H1 (cell line): ENCODE results near the gene FXYD3. TPM values are rescaled to one million over a fixed set of nuclear protein-coding genes. Genes with fewer than 3 reads are reported as not detected.

Source experiments
- CTCF ChIA-PET: fragments of 300-600 bp; sonication (Branson Sonifier 250); formaldehyde crosslinking; loops from one replicate; lab custom pipeline; 2021; ENCODE audit not compliant: partially characterized antibody; lab: Charles Lee
- POLR2A ChIA-PET: fragments of 300-600 bp; sonication (Branson Sonifier 250); formaldehyde crosslinking; loops from one replicate; lab custom pipeline; 2021; ENCODE audit warnings: inconsistent platforms; ENCODE audit not compliant: partially characterized antibody; lab: Charles Lee
- DNase-seq, 2 experiments: peaks; one replicate each; pipeline versions ENCODE4 v3.0.0 to v3.0.0-alpha.2; 2010 to 2022; ENCODE audit warnings: low spot score in 2 of 2, low read depth in 1 of 2, mixed read lengths in 1 of 2
- FAIRE-seq: peaks from 2 replicates; lab custom pipeline; 2011; peaks lifted over from hg19 to GRCh38; lab: Jason Lieb, UNC
- H2AFZ ChIP-seq: 2 replicates; pipeline ENCODE4 v1.8.1; 2012; ENCODE audit warnings: low read length, inconsistent platforms
- H2AK5ac ChIP-seq: 2 replicates; pipeline ENCODE4 v1.6.1; 2013; ENCODE audit warnings: low read depth, low read length
- H2BK120ac ChIP-seq: replicated peaks from 2 replicates; pipeline ENCODE3; 2013; ENCODE audit warnings: low read depth, low read length, inconsistent platforms
- H2BK12ac ChIP-seq: 2 replicates; pipeline ENCODE4 v1.6.1; 2013; ENCODE audit warnings: low read depth, low read length
- H2BK15ac ChIP-seq: 2 replicates; pipeline ENCODE4 v1.6.1; 2013; ENCODE audit warnings: low read length
- H2BK20ac ChIP-seq: 2 replicates; pipeline ENCODE4 v1.6.1; 2013; ENCODE audit warnings: low read length
- H2BK5ac ChIP-seq: 2 replicates; pipeline ENCODE4 v1.6.1; 2013; ENCODE audit warnings: low read depth, low read length
- H3K14ac ChIP-seq: 2 replicates; pipeline ENCODE4 v1.6.1; 2013; ENCODE audit warnings: inconsistent platforms; ENCODE audit not compliant: insufficient read length
- H3K18ac ChIP-seq: 2 replicates; pipeline ENCODE4 v1.6.1; 2013; ENCODE audit warnings: low read length; ENCODE audit errors: extremely low read depth
- H3K23ac ChIP-seq: 2 replicates; pipeline ENCODE4 v1.6.1; 2013; ENCODE audit warnings: inconsistent platforms; ENCODE audit not compliant: insufficient read length
- H3K23me2 ChIP-seq: 2 replicates; pipeline ENCODE4 v1.6.1; 2013; ENCODE audit warnings: low read depth, low read length
- H3K27ac ChIP-seq: 2 replicates; pipeline ENCODE4 v1.6.1; 2011; ENCODE audit warnings: low read depth, low read length, inconsistent platforms
- H3K27me3 ChIP-seq, 4 experiments: replicated peaks in 1 of 4; 1 replicate in 1 of 4; 2 replicates in 3 of 4; pipeline versions ENCODE4 v1.6.1 to v1.8.1; 2011 to 2013; ENCODE audit warnings: low read length in 3 of 4, mild to moderate bottlenecking in 3 of 4, inconsistent platforms in 2 of 4, mixed read lengths in 2 of 4, moderate library complexity in 1 of 4; ENCODE audit not compliant: control insufficient read depth in 3 of 4, insufficient read depth in 3 of 4; ENCODE audit errors: extremely low read depth in 1 of 4
- H3K36me3 ChIP-seq, 4 experiments: 2 replicates each; pipeline versions ENCODE4 v1.6.1 to v1.8.1; 2011 to 2013; ENCODE audit warnings: mild to moderate bottlenecking in 4 of 4, low read length in 3 of 4, moderate library complexity in 2 of 4, control low read depth in 1 of 4, inconsistent platforms in 1 of 4; ENCODE audit not compliant: insufficient read depth in 4 of 4, control insufficient read depth in 2 of 4
- H3K4ac ChIP-seq: replicated peaks from 2 replicates; pipeline ENCODE3; 2013; ENCODE audit warnings: low read length, low read depth, mixed read lengths, inconsistent platforms; ENCODE audit not compliant: insufficient read length
- H3K4me1 ChIP-seq, 4 experiments: replicated peaks in 1 of 4; 1 replicate in 1 of 4; 2 replicates in 3 of 4; pipeline versions ENCODE4 v1.6.1 to v1.8.1; 2011 to 2013; ENCODE audit warnings: low read length in 3 of 4, inconsistent platforms in 2 of 4, mixed read lengths in 1 of 4; ENCODE audit not compliant: insufficient read depth in 4 of 4, control insufficient read depth in 3 of 4
- H3K4me2 ChIP-seq, 2 experiments: 2 replicates each; pipeline versions ENCODE4 v1.6.1 to v1.8.1; 2011 to 2013; ENCODE audit warnings: low read depth in 2 of 2, low read length in 2 of 2, control low read depth in 1 of 2, inconsistent platforms in 1 of 2, mild to moderate bottlenecking in 1 of 2; ENCODE audit not compliant: insufficient read depth in 1 of 2
- H3K4me3 ChIP-seq, 4 experiments: fragments of 200-600, 300-600 bp in 1 of 4; sonication (generic), shearing (Covaris generic), sonication (Bioruptor Twin) in 1 of 4; 2 replicates each; pipeline versions ENCODE4 v1.5.1 to v1.8.1; 2011 to 2016; ENCODE audit warnings: low read length in 4 of 4, low read depth in 3 of 4, control low read depth in 2 of 4, inconsistent platforms in 2 of 4, mild to moderate bottlenecking in 2 of 4, mixed read lengths in 1 of 4, moderate library complexity in 1 of 4; ENCODE audit not compliant: insufficient read depth in 2 of 4; ENCODE audit errors: extremely low read depth in 1 of 4
- H3K56ac ChIP-seq: replicated peaks from 2 replicates; pipeline ENCODE3; 2013; ENCODE audit warnings: low read depth, mild to moderate bottlenecking, mixed read lengths, low read length, inconsistent platforms; ENCODE audit not compliant: insufficient read length
- H3K79me1 ChIP-seq: 2 replicates; pipeline ENCODE4 v1.6.1; 2013; ENCODE audit warnings: low read depth, low read length, control low read depth
- H3K79me2 ChIP-seq, 2 experiments: 2 replicates each; pipeline versions ENCODE4 v1.6.1 to v1.8.1; 2012 to 2013; ENCODE audit warnings: low read length in 2 of 2, mild to moderate bottlenecking in 2 of 2, inconsistent platforms in 1 of 2; ENCODE audit not compliant: insufficient read depth in 2 of 2, control insufficient read depth in 1 of 2
- H3K9ac ChIP-seq, 4 experiments: replicated peaks in 1 of 4; 1 replicate in 1 of 4; 2 replicates in 3 of 4; pipeline versions ENCODE4 v1.6.1 to v1.8.1; 2011 to 2013; ENCODE audit warnings: low read depth in 3 of 4, low read length in 3 of 4, control low read depth in 2 of 4, mild to moderate bottlenecking in 2 of 4, moderate library complexity in 2 of 4, inconsistent platforms in 1 of 4; ENCODE audit errors: extremely low read depth in 1 of 4
- H3K9me3 ChIP-seq, 2 experiments: 2 replicates each; pipeline versions ENCODE4 v1.6.1 to v1.8.1; 2012 to 2013; ENCODE audit warnings: mild to moderate bottlenecking in 2 of 2, moderate library complexity in 2 of 2, control low read depth in 1 of 2, inconsistent platforms in 1 of 2, low read depth in 1 of 2, low read length in 1 of 2, mixed read lengths in 1 of 2; ENCODE audit not compliant: insufficient read depth in 2 of 2
- H4K20me1 ChIP-seq, 2 experiments: replicated peaks in 1 of 2; 2 replicates each; pipeline versions ENCODE3 to v1.8.1; 2011 to 2013; ENCODE audit warnings: inconsistent platforms in 2 of 2, low read length in 2 of 2, mild to moderate bottlenecking in 1 of 2; ENCODE audit not compliant: insufficient read depth in 2 of 2, control insufficient read depth in 1 of 2
- H4K5ac ChIP-seq: 2 replicates; pipeline ENCODE4 v1.6.1; 2013; ENCODE audit warnings: low read length, low read depth, mixed read lengths, inconsistent platforms; ENCODE audit not compliant: insufficient read length
- H4K8ac ChIP-seq: 2 replicates; pipeline ENCODE4 v1.8.0; 2013; ENCODE audit warnings: mild to moderate bottlenecking, moderate library complexity, low read length, inconsistent platforms; ENCODE audit not compliant: insufficient read depth; ENCODE audit errors: extremely low read depth
- H4K91ac ChIP-seq: replicated peaks from 2 replicates; pipeline ENCODE3; 2013; ENCODE audit warnings: low read length, mixed read lengths, inconsistent platforms; ENCODE audit not compliant: insufficient read length
- SIN3A ChIP-seq, 2 experiments: IDR thresholded peaks in 1 of 2; conservative IDR thresholded peaks in 1 of 2; 2 replicates each; pipeline ENCODE4 v1.6.1; 2011 to 2012; ENCODE audit warnings: low read length in 2 of 2, improper control_type of control experiment in 1 of 2, low read depth in 1 of 2, mild to moderate bottlenecking in 1 of 2
- WGBS, 2 experiments: shearing (Covaris generic) in 1 of 2; methylation state at CpG; one replicate each; pipeline versions ENCODE4 v1.1.6 to v1.1.7; 2013 to 2015; ENCODE audit warnings: low lambda C conversion rate in 2 of 2, mixed read lengths in 2 of 2, inconsistent platforms in 1 of 2, low coverage in 1 of 2, missing lambda C conversion rate in 1 of 2; ENCODE audit not compliant: insufficient replicate concordance in 2 of 2, insufficient coverage in 1 of 2, insufficient read length in 1 of 2; ENCODE audit errors: extremely low coverage in 1 of 2, missing lambda C conversion rate in 1 of 2; 5-methylcytosine and 5-hydroxymethylcytosine counted together
- polyA plus RNA-seq, 7 experiments: library from polyadenylated mRNA; depleted of rRNA in 3 of 7; stranded (reverse) in 5 of 7; unstranded in 2 of 7; fragments of >200 nt in 5 of 7; fragments of 200-250 nt in 2 of 7; gene quantifications; 1 replicate in 5 of 7; 2 replicates in 1 of 7; 4 replicates in 1 of 7; pipeline versions ENCODE4 v1.2.1 to v1.2.3, GENCODE V29; 2011 to 2013; ENCODE audit warnings: missing spikeins in 2 of 7, mixed read lengths in 2 of 7
- total RNA-seq: library from RNA; stranded (reverse); fragmentation: NEBNext Ultra II Directional; extraction: Animal tissue kit (Norgen Biotek cat#: 25700); gene quantifications from 2 replicates; pipeline ENCODE4 v1.2.1, GENCODE V29; 2021

The FXYD3 gene
- total and polyA plus RNA-seq, 2 of the 8 experiments (the other 6 are each of a cell fraction or from before 2014, with no cell fraction given), result 0.33 TPM; not detected in 1

DNA sequence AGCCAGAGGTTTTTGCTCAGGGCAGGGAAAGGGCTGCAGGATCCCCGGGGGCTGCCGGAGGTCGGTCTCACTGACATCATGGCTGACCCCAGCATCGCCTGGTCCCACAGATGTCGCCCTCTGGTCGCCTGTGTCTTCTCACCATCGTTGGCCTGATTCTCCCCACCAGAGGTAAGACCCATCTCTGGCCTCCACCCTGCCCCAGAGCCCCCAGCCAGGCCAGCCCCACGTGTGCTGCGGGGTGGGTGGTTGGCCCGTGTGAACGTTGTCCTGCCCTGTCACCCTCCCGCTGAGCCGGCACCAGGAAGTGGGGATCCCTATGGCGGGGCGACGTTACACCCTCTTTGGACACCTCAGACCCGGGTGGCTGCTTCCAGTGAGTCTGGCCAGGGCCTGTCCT lies 39.8 kb downstream of the FXYD3 start:
- POLR2A ChIA-PET, result interaction anchor here (1.2 to 5.6 kb wide), 6 partner anchors 11 to 88 kb away, joined by 3 to 67 read pairs (median 7); partner anchors contain the start of gene FXYD7
- H2AK5ac ChIP-seq, result no peak overlapping the region
- no peak overlapping the region for H3K56ac ChIP-seq
- H2BK120ac ChIP-seq, result no peak overlapping the region
- no peak overlapping the region for H2BK15ac ChIP-seq
- H3K23ac ChIP-seq, result no peak overlapping the region
- no peak for TF ChIP-seq SIN3A (conservative IDR thresholded peaks at IDR 0.05 in 1 of 2, IDR thresholded peaks at IDR 0.05 in 1 of 2; ENCODE audit: low read depth in 1 of 2, low read length in 2 of 2)
- H3K4me2 ChIP-seq, result peak overlapping the region; percentile 82 to 91
- H3K4me3 ChIP-seq, result peak overlapping the region; percentile 68 to 80 (median 74)
- H3K4me1 ChIP-seq, result peaks cover 4 to 26% (median 19%) of the 10 kb centered on the region in 4 experiments
- CTCF ChIA-PET, result interaction anchor here (1.8 to 4.3 kb wide), 4 partner anchors 10 to 56 kb away, joined by 4 to 60 read pairs (median 10); partner anchors contain the start of gene FXYD7
- H2BK5ac ChIP-seq, result no peak overlapping the region
- no peak overlapping the region for H2BK20ac ChIP-seq
- H3K27me3 ChIP-seq, result peaks cover 0 to 5% (median 3%) of the 10 kb centered on the region in 4 experiments; a peak in 3 of 7 replicates
- H3K79me2 ChIP-seq, result peaks cover 0 to 11% of the 10 kb centered on the region in 2 experiments; a peak in 1 of 4 replicates
- H4K91ac ChIP-seq, result no peak overlapping the region
- H4K20me1 ChIP-seq, result peaks cover 1 to 5% of the 10 kb centered on the region in 2 experiments
- no peak for FAIRE-seq
- no peak overlapping the region for H4K5ac ChIP-seq
- no peak overlapping the region for H3K14ac ChIP-seq
- DNase-seq, result no peak
- H2AFZ ChIP-seq, result no peak overlapping the region
- H3K23me2 ChIP-seq, result peaks cover 9% of the 10 kb centered on the region; the same call in 1 of the 2 replicates
- WGBS, 2 experiments, result 39% methylated on average over 16 of the region's 17 CpGs; no CpG with 5 or more reads in 1 of the 2 experiments
- H2BK12ac ChIP-seq, result no peak overlapping the region
- peak overlapping the region; percentile 95 for H3K18ac ChIP-seq
- H3K4ac ChIP-seq, result no peak overlapping the region
- H3K27ac ChIP-seq, result 0 out of 2 replicates have a peak overlapping the region, but pooled peaks have one; percentile 21
- peak overlapping the region in 1 of 4 experiments; percentile 27; a peak in 2 of 7 replicates for H3K9ac ChIP-seq
- no peak overlapping the region for H4K8ac ChIP-seq
- H3K36me3 ChIP-seq, result peaks cover 2 to 25% (median 10%) of the 10 kb centered on the region in 4 experiments; a peak in 6 of 8 replicates
- peaks cover 6% of the 10 kb centered on the region for H3K79me1 ChIP-seq
- no peaks in the 10 kb centered on the region for H3K9me3 ChIP-seq
